Measurements from ENCODE around the gene KIF26A. TPM values are rescaled to one million over a fixed set of nuclear protein-coding genes. Genes with fewer than 3 reads are reported as not detected.

The KIF26A gene
- total RNA-seq, 1 donor from 2014 or later = 0.60 TPM

- no peaks in the 10 kb centered on the region for H3K9me3 Mint-ChIP-seq (ENCODE audit: low read depth)
- TF ChIP-seq CTCF (IDR thresholded peaks at IDR 0.05) = no peak
- H3K4me3 Mint-ChIP-seq (ENCODE audit: unreplicated experiment) = no peak overlapping the region
- H3K4me1 Mint-ChIP-seq (ENCODE audit: low read depth) = no peaks in the 10 kb centered on the region
- no peak overlapping the region for H3K27ac Mint-ChIP-seq (ENCODE audit: unreplicated experiment)
- no peaks in the 10 kb centered on the region for H3K36me3 Mint-ChIP-seq (ENCODE audit: low read depth)
- no peak for DNase-seq (ENCODE audit: low spot score)
- H3K27me3 Mint-ChIP-seq (ENCODE audit: low read depth) = no peaks in the 10 kb centered on the region
These were observed 49.7 kb downstream of the KIF26A start for GRCh38 chr14:104187931-104188726.

- H3K36me3 Mint-ChIP-seq (ENCODE audit: low read depth) = no peaks in the 10 kb centered on the region
- no peak for TF ChIP-seq CTCF (IDR thresholded peaks at IDR 0.05)
- no peaks in the 10 kb centered on the region for H3K4me1 Mint-ChIP-seq (ENCODE audit: low read depth)
- no peak overlapping the region for H3K4me3 Mint-ChIP-seq (ENCODE audit: unreplicated experiment)
- no peaks in the 10 kb centered on the region for H3K9me3 Mint-ChIP-seq (ENCODE audit: low read depth)
- no peak for DNase-seq (ENCODE audit: low spot score)
- H3K27me3 Mint-ChIP-seq (ENCODE audit: low read depth) = no peaks in the 10 kb centered on the region
- H3K27ac Mint-ChIP-seq (ENCODE audit: unreplicated experiment) = no peak overlapping the region
These were observed 50.5 kb downstream of the KIF26A start for GRCh38 chr14:104188727-104189400.

- no peak overlapping the region for H3K27ac Mint-ChIP-seq (ENCODE audit: unreplicated experiment)
- peaks cover 7% of the 10 kb centered on the region for H3K27me3 Mint-ChIP-seq (ENCODE audit: low read depth)
- no peak for TF ChIP-seq CTCF (IDR thresholded peaks at IDR 0.05)
- H3K4me3 Mint-ChIP-seq (ENCODE audit: unreplicated experiment) = no peak overlapping the region
- DNase-seq (ENCODE audit: low spot score) = no peak
- H3K9me3 Mint-ChIP-seq (ENCODE audit: low read depth) = no peaks in the 10 kb centered on the region
- H3K36me3 Mint-ChIP-seq (ENCODE audit: low read depth) = no peaks in the 10 kb centered on the region
- no peaks in the 10 kb centered on the region for H3K4me1 Mint-ChIP-seq (ENCODE audit: low read depth)
These were observed 51.4 kb downstream of the KIF26A start for GRCh38 chr14:104189629-104190335.

- peaks cover 8% of the 10 kb centered on the region for H3K27me3 Mint-ChIP-seq (ENCODE audit: low read depth)
- H3K4me1 Mint-ChIP-seq (ENCODE audit: low read depth) = no peaks in the 10 kb centered on the region
- no peaks in the 10 kb centered on the region for H3K9me3 Mint-ChIP-seq (ENCODE audit: low read depth)
- no peak for DNase-seq (ENCODE audit: low spot score)
- TF ChIP-seq CTCF (IDR thresholded peaks at IDR 0.05) = no peak
- H3K36me3 Mint-ChIP-seq (ENCODE audit: low read depth) = no peaks in the 10 kb centered on the region
- no peak overlapping the region for H3K4me3 Mint-ChIP-seq (ENCODE audit: unreplicated experiment)
- no peak overlapping the region for H3K27ac Mint-ChIP-seq (ENCODE audit: unreplicated experiment)
These were observed 52.1 kb downstream of the KIF26A start for GRCh38 chr14:104190396-104191000.
